ENCODE results near the gene CYFIP1.

CYFIP1 gene

GRCh38 chr15:22947101-22948000, 32.8 kb downstream of the CYFIP1 start:
- no peaks in the 10 kb centered on the region for H3K36me3 Mint-ChIP-seq
- no peaks in the 10 kb centered on the region for H3K9me3 Mint-ChIP-seq (ENCODE audit: low read depth)
- peaks cover 3% of the 10 kb centered on the region for H3K27me3 Mint-ChIP-seq
- H3K4me1 Mint-ChIP-seq (ENCODE audit: low read depth) = peaks cover 6% of the 10 kb centered on the region
- no peak overlapping the region for H3K4me3 Mint-ChIP-seq
- no peak overlapping the region for H3K27ac Mint-ChIP-seq

- H3K9me3 Mint-ChIP-seq (ENCODE audit: low read depth) = no peaks in the 10 kb centered on the region
- H3K4me3 Mint-ChIP-seq = no peak overlapping the region
- H3K4me1 Mint-ChIP-seq (ENCODE audit: low read depth) = peaks cover 6% of the 10 kb centered on the region
- H3K27ac Mint-ChIP-seq = no peak overlapping the region
- H3K36me3 Mint-ChIP-seq = no peaks in the 10 kb centered on the region
- peaks cover 3% of the 10 kb centered on the region for H3K27me3 Mint-ChIP-seq
Measured at GRCh38 chr15:22945071-22945470, 35.1 kb downstream of the CYFIP1 start.

- Mint-ChIP-seq H3K4me1 (ENCODE audit: low read depth) (peaks cover 6% of the 10 kb centered on the region), H3K36me3 (no peaks in the 10 kb centered on the region), H3K27ac (no peak overlapping the region), H3K27me3 (peaks cover 3% of the 10 kb centered on the region), H3K4me3 (no peak overlapping the region), H3K9me3 (ENCODE audit: low read depth) (no peaks in the 10 kb centered on the region)
Measured at GRCh38 chr15:22944651-22945050, 35.5 kb downstream of the CYFIP1 start.

GRCh38 chr15:22942877-22943276, 37.3 kb downstream of the CYFIP1 start:
- Mint-ChIP-seq H3K36me3 (no peaks in the 10 kb centered on the region), H3K27me3 (peaks cover 1% of the 10 kb centered on the region), H3K4me3 (no peak overlapping the region), H3K27ac (no peak overlapping the region), H3K9me3 (ENCODE audit: low read depth) (no peaks in the 10 kb centered on the region), H3K4me1 (ENCODE audit: low read depth) (no peaks in the 10 kb centered on the region)

- no peak overlapping the region for H3K4me3 Mint-ChIP-seq
- H3K9me3 Mint-ChIP-seq (ENCODE audit: low read depth) = no peaks in the 10 kb centered on the region
- H3K27me3 Mint-ChIP-seq = peaks cover 1% of the 10 kb centered on the region
- H3K27ac Mint-ChIP-seq = no peak overlapping the region
- no peaks in the 10 kb centered on the region for H3K4me1 Mint-ChIP-seq (ENCODE audit: low read depth)
- H3K36me3 Mint-ChIP-seq = no peaks in the 10 kb centered on the region
Measured at GRCh38 chr15:22942306-22942855, 37.8 kb downstream of the CYFIP1 start.

- no peaks in the 10 kb centered on the region for H3K27me3 Mint-ChIP-seq
- no peaks in the 10 kb centered on the region for H3K4me1 Mint-ChIP-seq (ENCODE audit: low read depth)
- H3K4me3 Mint-ChIP-seq = no peak overlapping the region
- no peaks in the 10 kb centered on the region for H3K9me3 Mint-ChIP-seq (ENCODE audit: low read depth)
- H3K27ac Mint-ChIP-seq = no peak overlapping the region
- H3K36me3 Mint-ChIP-seq = no peaks in the 10 kb centered on the region
Measured at GRCh38 chr15:22941179-22941578, 39.0 kb downstream of the CYFIP1 start.

- no peaks in the 10 kb centered on the region for H3K4me1 Mint-ChIP-seq (ENCODE audit: low read depth)
- H3K9me3 Mint-ChIP-seq (ENCODE audit: low read depth) = no peaks in the 10 kb centered on the region
- no peaks in the 10 kb centered on the region for H3K27me3 Mint-ChIP-seq
- no peaks in the 10 kb centered on the region for H3K36me3 Mint-ChIP-seq
- H3K27ac Mint-ChIP-seq = no peak overlapping the region
- no peak overlapping the region for H3K4me3 Mint-ChIP-seq
Measured at GRCh38 chr15:22939652-22940061, 40.5 kb downstream of the CYFIP1 start.

- H3K27me3 Mint-ChIP-seq = no peaks in the 10 kb centered on the region
- no peak overlapping the region for H3K27ac Mint-ChIP-seq
- no peak overlapping the region for H3K4me3 Mint-ChIP-seq
- H3K9me3 Mint-ChIP-seq (ENCODE audit: low read depth) = no peaks in the 10 kb centered on the region
- no peaks in the 10 kb centered on the region for H3K36me3 Mint-ChIP-seq
- H3K4me1 Mint-ChIP-seq (ENCODE audit: low read depth) = no peaks in the 10 kb centered on the region
Measured at GRCh38 chr15:22939051-22939450, 41.1 kb downstream of the CYFIP1 start.

- no peak overlapping the region for H3K27ac Mint-ChIP-seq
- no peaks in the 10 kb centered on the region for H3K36me3 Mint-ChIP-seq
- H3K4me1 Mint-ChIP-seq (ENCODE audit: low read depth) = no peaks in the 10 kb centered on the region
- H3K27me3 Mint-ChIP-seq = no peaks in the 10 kb centered on the region
- H3K9me3 Mint-ChIP-seq (ENCODE audit: low read depth) = no peaks in the 10 kb centered on the region
- no peak overlapping the region for H3K4me3 Mint-ChIP-seq
Measured at GRCh38 chr15:22936577-22937472, 43.3 kb downstream of the CYFIP1 start.

GRCh38 chr15:22933641-22934061, 46.5 kb downstream of the CYFIP1 start:
- Mint-ChIP-seq H3K9me3 (ENCODE audit: low read depth) (no peaks in the 10 kb centered on the region), H3K36me3 (no peaks in the 10 kb centered on the region), H3K4me3 (no peak overlapping the region), H3K27ac (no peak overlapping the region), H3K27me3 (no peaks in the 10 kb centered on the region), H3K4me1 (ENCODE audit: low read depth) (no peaks in the 10 kb centered on the region)

GRCh38 chr15:22931784-22932536, 48.2 kb downstream of the CYFIP1 start:
- no peaks in the 10 kb centered on the region for H3K4me1 Mint-ChIP-seq (ENCODE audit: low read depth)
- no peak overlapping the region for H3K27ac Mint-ChIP-seq
- H3K36me3 Mint-ChIP-seq = no peaks in the 10 kb centered on the region
- no peak overlapping the region for H3K4me3 Mint-ChIP-seq
- no peaks in the 10 kb centered on the region for H3K9me3 Mint-ChIP-seq (ENCODE audit: low read depth)
- H3K27me3 Mint-ChIP-seq = no peaks in the 10 kb centered on the region

GRCh38 chr15:22930782-22931484, 49.2 kb downstream of the CYFIP1 start:
- no peak overlapping the region for H3K27ac Mint-ChIP-seq
- no peaks in the 10 kb centered on the region for H3K27me3 Mint-ChIP-seq
- no peaks in the 10 kb centered on the region for H3K4me1 Mint-ChIP-seq (ENCODE audit: low read depth)
- H3K4me3 Mint-ChIP-seq = no peak overlapping the region
- H3K9me3 Mint-ChIP-seq (ENCODE audit: low read depth) = no peaks in the 10 kb centered on the region
- H3K36me3 Mint-ChIP-seq = no peaks in the 10 kb centered on the region

GRCh38 chr15:22927761-22928160, 52.4 kb downstream of the CYFIP1 start:
- Mint-ChIP-seq H3K4me1 (ENCODE audit: low read depth) (no peaks in the 10 kb centered on the region), H3K27ac (no peak overlapping the region), H3K9me3 (ENCODE audit: low read depth) (no peaks in the 10 kb centered on the region), H3K27me3 (no peaks in the 10 kb centered on the region), H3K4me3 (no peak overlapping the region), H3K36me3 (no peaks in the 10 kb centered on the region)

GRCh38 chr15:22925875-22926274, 54.3 kb downstream of the CYFIP1 start:
- H3K4me3 Mint-ChIP-seq = no peak overlapping the region
- H3K27me3 Mint-ChIP-seq = no peaks in the 10 kb centered on the region
- H3K4me1 Mint-ChIP-seq (ENCODE audit: low read depth) = no peaks in the 10 kb centered on the region
- no peak overlapping the region for H3K27ac Mint-ChIP-seq
- H3K36me3 Mint-ChIP-seq = no peaks in the 10 kb centered on the region
- no peaks in the 10 kb centered on the region for H3K9me3 Mint-ChIP-seq (ENCODE audit: low read depth)
